PC-9 (cell line): Measurements from ENCODE around the gene CPEB3. TPM values are rescaled to one million over a fixed set of nuclear protein-coding genes. Genes with fewer than 3 reads are reported as not detected.

Experiments
- BruUV-seq: library from RNA; stranded (reverse); fragments of 400-500 nt; replicated peaks from 2 replicates; lab custom pipeline; 2021; lab: Mats Ljungman, UMichigan
- CTCF ChIA-PET: fragments of 300-600 bp; sonication (Branson Sonifier 250); formaldehyde crosslinking; loops from one replicate; lab custom pipeline; 2022; ENCODE audit warnings: antibody characterized with exemption; lab: Charles Lee
- POLR2A ChIA-PET: fragments of 300-600 bp; sonication (Branson Sonifier 250); formaldehyde crosslinking; loops from one replicate; lab custom pipeline; 2022; ENCODE audit warnings: antibody characterized with exemption; ENCODE audit not compliant: unreplicated experiment; lab: Charles Lee
- DNase-seq, 2 experiments: peaks; one replicate each; pipeline versions ENCODE4 v3.0.0 to v3.0.0-alpha.2; 2015 to 2022; ENCODE audit warnings: mixed read lengths in 1 of 2
- H2AFZ ChIP-seq: fragments of 200-600 bp; sonication (generic); 2 replicates; pipeline ENCODE4 v1.8.1; 2017; ENCODE audit warnings: antibody characterized with exemption
- H3F3A ChIP-seq: fragments of 200-600 bp; sonication (generic); 2 replicates; pipeline ENCODE4 v1.8.1; 2017; ENCODE audit warnings: antibody characterized with exemption, mild to moderate bottlenecking, low read depth; ENCODE audit not compliant: insufficient read depth
- H3K27ac ChIP-seq: fragments of 200-600 bp; sonication (generic); 2 replicates; pipeline ENCODE4 v1.6.1; 2016; ENCODE audit warnings: mixed run types
- H3K27me3 ChIP-seq: fragments of 200-600 bp; sonication (generic); 2 replicates; pipeline ENCODE4 v1.6.1; 2016; ENCODE audit warnings: low read depth, mixed run types; ENCODE audit not compliant: insufficient read depth
- H3K36me3 ChIP-seq: fragments of 200-600 bp; sonication (generic); 2 replicates; pipeline ENCODE4 v1.6.1; 2016; ENCODE audit warnings: low read depth, mixed run types
- H3K4me1 ChIP-seq: fragments of 200-600 bp; sonication (generic); replicated peaks from 2 replicates; pipeline ENCODE4 v1.6.1; 2016; ENCODE audit warnings: mixed run types; ENCODE audit not compliant: insufficient read depth
- H3K4me2 ChIP-seq: fragments of 200-600 bp; sonication (generic); 2 replicates; pipeline ENCODE4 v1.6.1; 2017; ENCODE audit warnings: mixed run types
- H3K4me3 ChIP-seq: fragments of 200-600 bp; sonication (generic); 2 replicates; pipeline ENCODE4 v1.6.1; 2016; ENCODE audit warnings: mixed run types
- H3K79me2 ChIP-seq: fragments of 200-600 bp; sonication (generic); 2 replicates; pipeline ENCODE4 v1.6.1; 2017; ENCODE audit warnings: low read depth, mixed run types
- H3K9me2 ChIP-seq: fragments of 200-600 bp; sonication (generic); 2 replicates; pipeline ENCODE4 v1.8.1; 2017; ENCODE audit warnings: mild to moderate bottlenecking; ENCODE audit not compliant: insufficient read depth
- H3K9me3 ChIP-seq: fragments of 200-600 bp; sonication (generic); 2 replicates; pipeline ENCODE4 v1.8.1; 2016; ENCODE audit warnings: low read depth; ENCODE audit not compliant: insufficient read depth
- H4K20me1 ChIP-seq: fragments of 200-600 bp; sonication (generic); 2 replicates; pipeline ENCODE4 v1.8.1; 2017; ENCODE audit not compliant: insufficient read depth
- CTCF ChIP-seq: fragments of 200-600 bp; sonication (generic); conservative IDR thresholded peaks from 2 replicates; pipeline ENCODE4 v1.6.1; 2017; ENCODE audit warnings: mixed run types, antibody characterized with exemption, mild to moderate bottlenecking, moderate library complexity
- EZH2 ChIP-seq: fragments of 200-600 bp; sonication (generic); IDR thresholded peaks from 2 replicates; pipeline ENCODE4 v1.8.0; 2017; ENCODE audit warnings: antibody characterized with exemption, low read depth
- intact Hi-C: fragments of 100-400 bp; cut with micrococcal nuclease; formaldehyde crosslinking; loops from one replicate; pipeline ENCODE4 v1.10.0; 2022; ENCODE audit not compliant: unreplicated experiment
- total RNA-seq: library from RNA; stranded (reverse); gene quantifications from 2 replicates; pipeline ENCODE4 v1.2.3, GENCODE V29; 2021

Gene CPEB3
- total RNA-seq, 1 experiment from 2014 or later, result 1.4 TPM

- Histone ChIP-seq H3K79me2 (no peaks in the 10 kb centered on the region), H3K27ac (0 out of 2 replicates have a peak overlapping the region, but pooled peaks have one; percentile 19), H4K20me1 (no peaks in the 10 kb centered on the region), H3K4me1 (peaks cover 6% of the 10 kb centered on the region), H3K9me2 (no peaks in the 10 kb centered on the region), H3K4me2 (no peak overlapping the region), H3K9me3 (no peaks in the 10 kb centered on the region), H3K27me3 (no peaks in the 10 kb centered on the region), H3K4me3 (no peak overlapping the region), H3F3A (no peaks in the 10 kb centered on the region), H3K36me3 (no peaks in the 10 kb centered on the region), H2AFZ (no peak overlapping the region)
- POLR2A ChIA-PET, result no interaction called here
- intact Hi-C loops, result no loop called here
- CTCF ChIA-PET, result no interaction called here
- BruUV-seq, result no TSS peak
- TF ChIP-seq EZH2 (no peak), CTCF (no peak)
- DNase-seq, result no peak
These were observed 77.8 kb downstream of the CPEB3 start for GRCh38 chr10:92213049-92213448.

- Histone ChIP-seq H2AFZ (no peak overlapping the region), H3K4me2 (no peak overlapping the region), H3K4me3 (no peak overlapping the region), H3K79me2 (no peaks in the 10 kb centered on the region), H3K36me3 (no peaks in the 10 kb centered on the region), H3K9me2 (no peaks in the 10 kb centered on the region), H3K4me1 (peaks cover 6% of the 10 kb centered on the region), H3K27ac (no peak overlapping the region), H3K9me3 (no peaks in the 10 kb centered on the region), H3K27me3 (no peaks in the 10 kb centered on the region), H4K20me1 (no peaks in the 10 kb centered on the region), H3F3A (no peaks in the 10 kb centered on the region)
- peak in 1 of 2 experiments; percentile 39 for DNase-seq
- no peak for TF ChIP-seq CTCF
- no peak for TF ChIP-seq EZH2
- ChIA-PET POLR2A (no interaction called here), CTCF (no interaction called here)
- BruUV-seq, result no TSS peak
- intact Hi-C loops, result no loop called here
These were observed 82.1 kb downstream of the CPEB3 start for GRCh38 chr10:92208736-92209135.

- H3K79me2 ChIP-seq, result no peaks in the 10 kb centered on the region
- peaks cover 6% of the 10 kb centered on the region for H3K4me1 ChIP-seq
- POLR2A ChIA-PET, result no interaction called here
These were observed 82.6 kb downstream of the CPEB3 start for GRCh38 chr10:92208157-92208720.

More at GRCh38 chr10:92208157-92208720, 82.6 kb downstream of the CPEB3 start:
- TF ChIP-seq EZH2 (no peak), CTCF (no peak)
- Histone ChIP-seq H4K20me1 (no peaks in the 10 kb centered on the region), H3K36me3 (no peaks in the 10 kb centered on the region), H3K9me2 (no peaks in the 10 kb centered on the region), H2AFZ (no peak overlapping the region), H3K27me3 (no peaks in the 10 kb centered on the region), H3K4me3 (no peak overlapping the region), H3K27ac (no peak overlapping the region), H3K4me2 (no peak overlapping the region), H3K9me3 (no peaks in the 10 kb centered on the region), H3F3A (no peaks in the 10 kb centered on the region)
- BruUV-seq, result no TSS peak
- CTCF ChIA-PET, result no interaction called here
- no peak for DNase-seq
- intact Hi-C loops, result no loop called here
